ENCODE results near the gene UCKL1.
"Not testable (repeated sequence)": the region's sequence is repeated elsewhere in the genome, so short reads cannot be mapped to it uniquely, and the experiment has no call there.

UCKL1 gene

DNA sequence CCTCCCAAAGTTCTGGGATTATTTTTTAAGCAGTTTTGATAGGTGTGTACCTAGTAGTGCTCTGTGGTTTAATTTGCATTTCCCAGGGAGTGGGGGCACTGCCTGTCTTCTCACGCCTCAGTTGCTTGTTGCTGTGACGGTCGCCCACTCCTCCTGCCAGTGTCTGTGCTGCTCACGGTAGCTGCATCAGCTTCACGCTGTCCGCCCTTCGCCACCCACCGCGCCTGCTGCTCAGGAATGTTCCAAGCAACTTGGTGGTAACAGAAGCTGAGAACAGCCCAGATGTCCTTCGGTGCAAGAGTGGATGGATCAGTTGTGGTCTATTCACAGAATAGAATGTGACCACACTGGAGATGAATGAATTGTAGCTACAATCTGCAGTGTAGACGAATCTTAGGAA is 38.4 kb downstream of the UCKL1 start:
- no peak for DNase-seq

DNA sequence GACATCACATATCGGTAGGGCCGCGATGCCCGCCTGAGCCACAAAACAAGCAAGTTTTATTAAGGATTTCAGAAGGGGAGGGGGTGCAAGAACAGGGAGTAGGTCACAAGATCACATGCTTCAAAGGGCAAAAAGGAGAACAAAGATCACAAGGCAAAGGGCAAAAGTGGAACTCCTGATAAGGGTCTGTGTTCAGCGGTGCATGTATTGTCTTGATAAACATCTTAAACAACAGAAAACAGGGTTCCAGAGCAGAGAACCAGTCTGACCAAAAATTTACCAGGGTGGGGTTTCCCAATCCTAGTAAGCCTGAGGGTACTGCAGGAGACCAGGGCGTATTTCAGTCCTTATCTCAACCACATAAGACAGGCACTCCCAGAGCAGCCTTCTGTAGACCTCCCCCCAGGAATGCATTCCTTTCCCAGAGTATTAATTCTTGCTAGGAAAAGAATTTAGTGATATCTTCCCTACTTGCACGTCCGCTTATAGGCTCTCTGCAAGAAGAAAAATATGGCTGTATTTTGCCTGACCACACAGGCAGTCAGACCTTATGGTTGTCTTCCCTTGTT is 39.8 kb downstream of the UCKL1 start:
- not testable (repeated sequence) for DNase-seq

DNA sequence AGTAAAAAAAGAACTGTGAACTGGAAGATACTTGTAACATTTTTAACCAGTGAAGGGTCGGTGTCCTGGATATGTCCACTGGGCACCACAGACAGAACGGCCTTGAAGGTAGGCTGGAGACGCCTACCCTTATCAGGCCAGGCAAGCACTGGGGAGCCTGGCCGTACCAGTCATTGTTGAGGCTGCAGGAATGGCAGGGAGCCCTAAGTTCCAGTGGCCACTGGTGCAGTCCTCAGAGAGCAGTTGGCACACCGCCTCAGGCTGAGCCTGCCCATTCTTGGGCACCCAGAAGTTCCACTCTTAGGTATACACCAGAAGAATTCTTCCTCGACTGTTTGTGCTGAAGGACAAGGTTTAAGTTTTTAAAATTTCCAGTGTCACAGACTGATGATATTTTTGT is 40.7 kb downstream of the UCKL1 start:
- no peak for DNase-seq

GRCh38 chr20:63913768-63914167 is 42.4 kb downstream of the UCKL1 start:
- no peak for DNase-seq

DNA sequence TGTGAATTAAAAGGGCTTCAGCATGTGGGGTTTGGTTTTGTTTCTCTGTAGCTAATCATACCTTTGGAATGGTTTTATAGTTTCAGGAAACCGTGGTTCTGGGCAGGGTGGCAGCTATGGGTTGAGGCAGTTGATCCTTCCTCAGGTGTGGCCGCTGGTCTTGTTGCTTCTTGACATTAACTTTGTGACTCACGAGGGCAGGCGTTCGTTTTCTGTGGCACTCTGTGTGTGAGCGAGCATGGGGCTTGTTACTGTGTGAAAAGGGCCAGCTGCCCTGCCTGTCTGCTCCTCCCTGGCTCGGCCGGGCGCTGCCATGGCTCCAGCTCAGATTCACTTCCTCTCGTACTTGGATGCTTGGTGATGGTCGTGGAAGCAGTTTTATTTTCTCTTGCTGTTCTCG is 45.0 kb downstream of the UCKL1 start:
- no peak for DNase-seq

GRCh38 chr20:63908008-63908682 is 48.1 kb downstream of the UCKL1 start:
- no peak for DNase-seq

DNA sequence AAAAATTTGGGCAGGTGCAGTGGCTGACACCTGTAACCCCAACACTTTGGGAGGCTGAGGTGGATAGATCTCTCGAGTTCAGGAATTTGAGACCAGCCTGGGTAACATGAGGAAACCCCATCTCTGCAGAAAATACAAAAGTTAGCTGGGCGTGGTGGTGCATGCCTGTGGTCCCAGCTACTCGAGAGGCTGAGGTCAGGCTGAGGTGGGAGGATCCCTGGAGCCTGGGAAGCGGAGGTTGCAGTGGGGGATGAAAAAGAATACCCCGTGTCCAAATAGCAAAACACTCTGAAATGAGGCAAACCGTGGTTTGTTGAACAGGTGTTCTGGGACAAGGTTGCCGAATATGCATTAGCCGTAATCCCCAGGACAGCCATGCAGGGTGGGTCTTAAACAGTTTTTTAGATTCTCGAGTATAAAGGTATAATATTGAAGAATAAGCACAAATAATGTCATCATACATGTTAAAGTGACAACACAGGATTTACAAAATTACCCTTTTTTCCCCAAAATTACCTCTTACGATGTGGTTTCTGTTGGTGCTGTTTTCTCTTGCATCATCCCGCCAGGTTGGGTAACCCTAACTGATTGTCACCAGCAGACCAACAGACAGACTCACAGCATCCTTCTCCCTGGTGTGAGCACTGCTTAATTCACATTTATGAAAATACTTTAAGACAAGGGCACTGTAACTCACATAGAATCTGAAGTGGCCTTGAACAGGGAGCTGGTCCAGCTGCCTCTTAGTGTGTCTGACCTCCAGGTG is 52.2 kb downstream of the UCKL1 start:
- no peak for DNase-seq

DNA sequence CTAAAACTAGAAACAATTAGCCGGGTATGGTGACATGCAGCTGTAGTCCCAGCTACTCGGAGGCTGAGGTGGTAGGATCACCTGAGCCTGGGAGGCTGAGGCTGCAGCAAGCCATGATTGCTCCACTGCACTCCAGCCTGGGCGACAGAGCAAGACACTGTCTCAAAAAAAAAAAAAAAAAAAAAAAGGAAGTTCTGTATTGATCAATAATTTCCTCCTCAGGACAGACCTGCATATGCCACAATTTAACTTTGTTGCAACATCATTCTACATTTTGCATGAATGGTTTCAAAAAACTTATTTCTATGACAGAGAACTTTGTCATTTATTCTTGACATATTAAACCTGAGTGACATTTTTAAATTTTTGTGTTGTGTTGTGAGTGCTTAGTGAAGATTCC is 55.8 kb downstream of the UCKL1 start:
- no peak for DNase-seq

- no peak for DNase-seq
These were observed 57.2 kb downstream of the UCKL1 start for GRCh38 chr20:63898882-63899558.

DNA sequence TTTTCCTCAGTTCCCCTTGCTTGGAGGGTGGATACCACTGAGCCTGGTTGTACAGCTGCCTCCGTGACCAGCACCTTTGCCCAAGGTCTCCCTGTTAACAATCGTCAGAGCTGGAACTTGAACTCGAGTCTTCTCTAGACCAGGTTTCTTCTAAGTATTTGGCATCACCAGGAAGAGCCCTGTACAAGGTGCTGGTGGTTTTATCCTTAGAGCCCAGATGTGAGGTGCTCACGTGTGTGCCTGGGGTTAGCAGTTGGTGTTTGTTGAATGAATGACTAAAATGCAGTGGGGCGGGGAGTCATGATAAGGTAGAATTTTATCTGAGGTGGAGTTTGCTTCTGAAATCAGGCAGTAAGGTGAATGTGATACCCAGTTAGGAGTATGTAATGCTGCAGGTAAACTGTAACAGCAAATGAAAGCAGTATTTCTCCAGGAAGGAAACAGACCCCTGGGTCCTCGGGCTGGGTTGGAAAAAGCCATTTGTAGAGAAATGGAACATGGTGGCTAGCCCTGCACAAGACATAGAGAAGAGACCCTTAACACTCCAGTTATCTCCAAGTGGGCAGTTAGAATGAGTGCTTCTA is 58.1 kb downstream of the UCKL1 start:
- DNase-seq = no peak

DNA sequence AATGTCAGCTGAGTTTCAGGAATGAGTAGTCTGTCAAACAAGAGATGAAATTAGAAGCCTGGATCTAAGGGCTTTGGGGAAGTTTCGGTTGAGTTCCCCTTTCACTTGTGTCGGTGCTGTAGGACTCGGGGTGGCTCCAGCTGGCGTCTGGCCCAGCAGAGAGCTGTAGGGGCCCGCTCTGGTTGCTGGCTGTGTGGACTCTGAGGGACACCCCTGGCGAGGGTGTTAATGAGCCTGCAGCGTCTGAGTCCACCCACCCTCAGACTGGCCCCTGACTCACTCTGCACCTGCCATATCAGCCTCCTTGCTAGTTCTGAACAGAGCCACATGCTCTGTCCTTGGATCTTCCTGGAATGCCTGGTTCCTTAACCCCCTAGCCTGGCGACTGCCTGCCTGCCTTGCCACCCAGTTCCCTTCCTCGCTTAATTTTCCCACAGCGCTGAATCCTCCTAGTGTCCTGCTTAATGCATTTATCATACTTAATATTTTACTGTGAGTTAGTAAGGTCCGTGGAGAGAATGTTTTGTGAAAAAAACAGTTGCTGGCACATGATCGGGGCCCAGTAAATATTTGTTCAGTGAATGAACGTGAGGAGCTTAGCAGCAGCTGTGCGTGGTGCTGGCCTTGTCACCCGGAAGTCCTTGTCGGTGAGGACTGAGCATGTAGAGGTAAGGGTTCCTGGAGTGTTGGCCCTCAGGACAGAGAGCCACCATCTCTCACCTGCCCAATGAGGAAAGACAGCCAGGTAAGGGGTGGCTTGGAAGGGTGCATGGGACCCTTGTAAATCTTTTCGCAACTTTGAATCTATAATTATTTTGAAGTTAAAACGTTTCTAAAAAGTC is 59.7 kb downstream of the UCKL1 start:
- DNase-seq = no peak

DNA sequence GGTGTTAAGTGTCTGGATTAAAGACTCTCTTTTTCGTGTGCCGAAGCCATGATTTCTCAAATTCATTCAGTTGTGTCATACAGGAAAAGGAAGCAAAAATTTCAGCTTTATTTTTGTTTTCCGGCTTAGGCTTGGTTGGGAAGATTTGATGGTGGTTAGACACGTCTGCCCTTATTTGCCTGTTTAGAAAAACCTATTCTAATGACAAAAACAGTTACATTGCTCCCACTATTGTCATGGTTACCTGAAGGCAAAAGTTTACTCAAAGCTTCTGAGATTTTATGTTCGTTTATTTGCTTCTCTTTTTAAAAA is 60.3 kb downstream of the UCKL1 start:
- peak; percentile 69 for DNase-seq

- DNase-seq = no peak
These were observed 60.8 kb downstream of the UCKL1 start for GRCh38 chr20:63895202-63895951.

DNA sequence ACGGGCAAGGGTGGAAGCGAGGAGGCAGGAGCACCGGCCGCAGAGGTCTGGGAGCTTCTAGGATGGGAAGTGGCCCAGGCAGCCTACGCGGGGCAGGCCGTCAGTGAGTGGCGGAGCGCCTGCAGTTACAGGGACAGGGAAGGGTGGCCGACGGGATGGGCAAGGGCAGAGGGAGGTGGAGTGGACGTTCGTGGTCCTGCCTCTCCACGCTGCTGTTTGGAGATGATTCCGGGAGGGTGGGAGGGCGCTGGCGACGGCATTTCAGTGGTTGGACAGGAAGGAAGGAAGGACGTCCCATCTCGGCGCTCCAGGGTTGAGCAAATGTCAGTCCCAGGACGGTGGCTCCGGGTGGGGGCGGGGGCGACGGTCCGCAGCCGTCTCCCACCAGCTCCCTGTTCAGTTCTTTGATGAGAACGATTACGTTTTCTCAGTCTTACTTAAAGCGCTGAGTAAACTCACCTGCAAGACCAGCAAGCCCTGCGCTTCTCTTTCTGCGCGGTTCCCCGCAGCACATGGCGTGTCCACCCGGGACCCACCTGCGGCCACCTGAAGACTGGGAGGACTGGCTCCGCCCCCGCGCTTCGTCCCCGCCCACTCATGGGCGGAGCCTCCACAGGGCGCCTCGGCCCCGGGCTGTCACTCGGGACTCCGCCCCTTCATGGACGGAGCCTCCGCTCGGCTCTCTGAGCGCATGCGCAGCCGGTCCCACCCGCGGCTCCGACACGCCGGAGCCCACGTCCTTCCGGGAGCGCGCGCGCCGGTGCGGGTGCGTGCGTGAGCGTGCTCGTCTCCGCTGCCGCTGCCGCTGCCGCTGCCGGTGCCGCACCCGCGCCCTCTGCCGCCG is 61.6 kb downstream of the UCKL1 start, which contains the start of gene DNAJC5:
Gene DNAJC5, plus strand, starts transcription at position 769 of the 844 bp plus-strand sequence. CDS start 33,220 bp downstream, outside the sequence.
- peak; percentile 93 for DNase-seq

DNA sequence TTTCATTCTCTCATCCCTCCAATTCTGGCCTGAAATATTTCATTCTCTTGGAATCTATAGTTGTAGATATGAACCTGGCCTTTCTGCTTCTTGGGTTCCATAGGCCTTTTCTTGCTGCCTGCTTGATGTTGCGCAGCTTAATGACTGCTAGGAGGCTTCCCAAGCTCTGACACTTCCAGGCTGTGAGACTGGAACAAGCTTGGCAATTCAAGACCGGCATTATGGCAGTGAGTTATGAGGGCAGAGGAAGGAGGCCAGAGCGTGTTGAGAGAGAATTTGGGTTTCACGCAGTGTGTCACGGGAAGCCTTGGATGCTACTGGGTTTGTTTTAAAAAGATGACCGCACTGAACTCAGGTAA is 62.2 kb downstream of the UCKL1 start:
- DNase-seq = no peak

DNA sequence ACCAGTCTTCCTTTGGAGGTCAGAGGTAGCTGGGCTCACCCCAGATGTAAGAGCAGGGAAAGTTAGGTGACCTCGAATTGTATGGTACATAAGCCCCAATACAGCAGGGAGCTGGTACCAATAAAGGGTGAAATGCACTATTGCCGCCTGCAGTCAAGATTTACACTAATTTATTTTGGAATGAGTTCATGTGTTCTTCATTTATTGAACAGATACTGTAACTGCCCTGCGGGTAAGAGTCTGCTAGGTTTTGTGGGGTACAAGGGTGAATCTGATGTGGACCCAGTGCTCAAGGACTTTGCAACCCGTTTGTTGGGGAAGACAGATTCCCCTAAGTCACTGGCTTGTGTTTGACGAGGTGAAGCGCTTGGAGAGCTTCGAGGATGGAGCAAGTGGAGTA is 63.8 kb downstream of the UCKL1 start:
- no peak for DNase-seq

- no peak for DNase-seq
These were observed 64.9 kb downstream of the UCKL1 start for GRCh38 chr20:63891061-63892002.

GRCh38 chr20:63890616-63891015 is 65.6 kb downstream of the UCKL1 start:
- no peak for DNase-seq

DNA sequence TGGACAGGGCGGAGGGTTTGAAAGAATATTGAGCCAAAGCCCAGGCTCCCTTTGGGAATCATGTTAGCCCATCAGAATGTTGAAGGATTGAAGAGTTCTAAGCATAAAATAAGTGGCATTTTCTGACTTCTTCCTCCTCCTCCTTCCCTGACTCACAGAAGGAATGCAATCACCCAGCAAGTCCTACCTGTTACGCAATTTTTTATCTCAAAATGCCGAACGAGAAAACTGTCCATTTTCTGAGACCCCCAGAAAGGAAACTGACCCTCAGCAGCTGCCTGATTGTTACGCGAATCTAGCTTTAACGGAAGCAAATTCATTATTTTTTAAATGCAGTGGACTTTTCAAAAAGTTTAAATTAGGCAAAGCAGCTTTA is 66.0 kb downstream of the UCKL1 start:
- no peak for DNase-seq

All from KG1 (cell line).